Hematopoietic multipotent progenitor cell treated with erythropoietin and hydrocortisone succinate and interleukin-3 and kit ligand, for 15 days (in vitro differentiated cells): ENCODE results near the gene MXI1.
"Not testable (repeated sequence)": the region's sequence is repeated elsewhere in the genome, so short reads cannot be mapped to it uniquely, and the experiment has no call there.

Experiments
- DNase-seq: peaks from one replicate; pipeline ENCODE4 v3.0.0-alpha.2; 2015; ENCODE audit warnings: low spot score

Gene MXI1

DNA sequence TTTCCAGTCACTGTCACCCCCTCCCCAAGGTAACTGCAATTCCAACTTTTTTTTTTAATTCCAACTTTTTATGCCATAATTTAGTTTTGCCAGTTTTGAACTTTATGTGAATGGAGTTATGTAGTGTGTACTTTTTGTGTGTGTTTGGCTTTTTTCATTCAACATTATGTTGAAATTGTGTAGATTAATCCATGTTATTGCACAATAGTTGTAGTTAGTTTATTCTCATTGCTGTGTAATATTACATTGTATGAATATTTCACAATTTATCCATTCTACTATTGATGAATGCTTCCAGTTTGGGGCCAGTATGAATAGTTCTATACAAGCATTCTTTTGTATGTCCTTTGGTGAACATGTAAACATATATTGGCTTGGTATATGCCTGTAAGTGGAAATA, 32.5 kb downstream of the MXI1 start:
- no peak for DNase-seq

GRCh38 chr10:110241407-110241806, 34.0 kb downstream of the MXI1 start:
- peak; percentile 47 for DNase-seq

GRCh38 chr10:110241841-110242240, 34.4 kb downstream of the MXI1 start:
- DNase-seq, result no peak

GRCh38 chr10:110242511-110242910, 35.1 kb downstream of the MXI1 start:
- no peak for DNase-seq

DNA sequence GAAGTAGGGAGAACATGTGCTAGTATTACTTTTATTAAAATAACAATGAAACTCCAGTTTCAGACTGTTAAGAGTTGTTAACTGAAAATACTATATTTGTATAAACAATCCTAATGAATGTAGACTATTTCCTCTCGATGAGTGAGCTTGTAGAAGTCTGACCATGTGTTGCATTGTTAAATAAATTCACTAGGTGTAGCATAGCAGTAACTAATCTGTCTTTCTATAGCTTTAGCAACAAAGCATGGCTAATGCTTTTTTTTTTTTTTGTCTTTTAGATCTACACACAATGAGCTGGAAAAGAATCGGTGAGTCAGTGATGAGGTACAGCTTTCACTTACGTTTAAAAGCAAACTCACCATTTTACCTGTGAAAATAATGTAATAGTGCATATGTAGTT, 37.1 kb downstream of the MXI1 start:
- DNase-seq, result no peak

DNA sequence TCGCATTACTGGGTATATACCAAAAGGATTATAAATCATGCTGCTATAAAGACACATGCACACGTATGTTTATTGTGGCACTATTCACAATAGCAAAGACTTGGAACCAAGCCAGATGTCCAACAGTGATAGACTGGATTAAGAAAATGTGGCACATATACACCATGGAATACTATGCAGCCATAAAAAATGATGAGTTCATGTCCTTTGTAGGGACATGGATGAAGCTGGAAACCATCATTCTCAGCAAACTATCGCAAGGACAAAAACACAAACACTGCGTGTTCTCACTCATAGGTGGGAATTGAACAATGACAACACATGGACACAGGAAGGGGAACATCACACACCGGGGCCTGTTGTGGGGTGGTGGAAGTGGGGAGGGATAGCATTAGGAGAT, 40.4 kb downstream of the MXI1 start:
- DNase-seq, result not testable (repeated sequence)

DNA sequence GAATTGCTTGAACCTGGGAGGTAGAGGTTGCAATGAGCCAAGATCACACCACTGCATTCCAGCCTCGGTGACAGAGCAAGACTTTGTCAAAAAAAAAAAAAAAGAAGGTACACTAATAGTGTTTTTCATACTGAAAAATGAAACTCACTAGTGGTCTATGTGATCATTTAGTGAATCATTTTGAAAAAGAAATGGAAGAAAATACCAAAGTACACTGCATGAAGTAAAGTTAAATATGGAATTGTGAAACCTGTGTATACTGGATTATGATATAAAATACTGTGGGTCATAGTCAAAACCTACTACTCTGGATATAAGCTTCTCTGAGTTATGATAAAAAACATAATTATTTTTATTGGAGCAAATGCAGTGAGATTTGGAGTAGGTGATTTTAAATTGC, 42.1 kb downstream of the MXI1 start:
- DNase-seq, result not testable (repeated sequence)

GRCh38 chr10:110251392-110251791, 44.0 kb downstream of the MXI1 start:
- DNase-seq, result not testable (repeated sequence)

DNA sequence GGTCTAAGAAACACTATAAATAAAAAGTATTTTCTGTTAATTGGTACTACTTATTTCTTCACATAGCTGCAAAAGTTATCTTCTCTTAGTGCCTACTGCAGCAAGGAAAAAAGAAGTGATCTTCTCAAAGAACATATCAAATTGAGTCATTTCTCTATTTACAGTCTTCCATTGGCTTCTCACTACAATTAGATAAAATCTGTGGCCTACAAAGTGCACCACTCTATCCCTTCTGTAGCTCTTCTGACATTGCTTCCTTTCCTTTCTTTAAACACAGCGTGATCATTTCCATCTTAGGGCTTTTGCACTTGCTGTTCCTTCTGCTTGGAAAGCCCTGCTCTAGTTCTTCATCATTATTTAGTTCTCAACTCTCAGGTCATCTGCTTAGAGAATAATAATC, 44.7 kb downstream of the MXI1 start:
- no peak for DNase-seq

- no peak for DNase-seq
These were observed 47.1 kb downstream of the MXI1 start for GRCh38 chr10:110254467-110254866.

GRCh38 chr10:110258542-110258941, 51.1 kb downstream of the MXI1 start:
- DNase-seq, result peak; percentile 78

DNA sequence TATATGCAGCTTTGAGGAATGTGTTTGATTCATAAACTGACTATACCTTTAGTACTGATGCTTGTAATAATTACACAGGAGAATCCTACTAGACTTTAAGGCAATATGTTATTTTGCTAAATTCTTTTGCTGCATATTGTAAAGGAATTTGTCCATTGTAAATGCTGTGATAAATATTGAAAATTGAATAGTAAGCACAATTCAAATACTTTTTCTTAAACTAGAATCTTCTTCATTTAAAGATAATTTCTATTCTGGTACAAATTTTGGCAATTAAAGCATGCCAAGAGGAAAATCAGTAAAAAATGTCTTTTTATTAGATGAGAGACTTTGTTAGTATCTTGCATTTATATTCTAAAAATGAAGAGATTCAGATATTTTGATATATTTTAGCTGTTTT, 51.9 kb downstream of the MXI1 start:
- no peak for DNase-seq

DNA sequence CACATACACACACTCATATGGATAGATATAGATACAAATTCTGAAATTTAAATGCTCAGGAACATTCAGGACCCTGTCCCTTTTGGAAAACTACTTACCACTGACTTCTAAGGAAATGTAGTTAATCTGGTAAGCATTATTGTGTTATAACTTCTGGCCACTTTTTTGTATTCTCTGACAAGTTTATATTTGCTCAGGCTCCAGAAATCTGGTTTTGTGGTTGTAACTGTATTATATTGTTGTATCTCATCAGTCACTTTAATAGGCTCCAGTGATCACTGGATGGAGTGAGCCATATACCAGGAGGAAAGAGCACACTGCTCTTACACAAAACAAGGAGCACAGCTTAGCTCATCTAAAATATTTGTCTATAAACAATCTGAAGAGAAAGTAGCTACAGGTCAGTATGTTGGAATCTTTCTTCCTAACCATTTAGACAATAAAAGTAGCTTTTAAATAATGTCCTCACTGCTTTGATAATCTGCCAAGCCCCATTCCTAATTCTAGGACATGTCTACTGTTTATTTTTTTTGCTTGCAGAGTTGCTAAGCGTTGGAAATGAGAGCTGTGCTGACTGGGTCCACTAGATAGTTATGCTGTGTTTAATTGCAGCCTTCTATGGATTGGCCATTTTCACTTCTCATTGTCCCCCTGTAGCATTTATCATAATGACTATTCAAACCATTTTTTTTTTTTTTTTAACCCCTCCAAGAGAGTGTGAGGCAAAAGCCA, 53.5 kb downstream of the MXI1 start:
- DNase-seq, result no peak

DNA sequence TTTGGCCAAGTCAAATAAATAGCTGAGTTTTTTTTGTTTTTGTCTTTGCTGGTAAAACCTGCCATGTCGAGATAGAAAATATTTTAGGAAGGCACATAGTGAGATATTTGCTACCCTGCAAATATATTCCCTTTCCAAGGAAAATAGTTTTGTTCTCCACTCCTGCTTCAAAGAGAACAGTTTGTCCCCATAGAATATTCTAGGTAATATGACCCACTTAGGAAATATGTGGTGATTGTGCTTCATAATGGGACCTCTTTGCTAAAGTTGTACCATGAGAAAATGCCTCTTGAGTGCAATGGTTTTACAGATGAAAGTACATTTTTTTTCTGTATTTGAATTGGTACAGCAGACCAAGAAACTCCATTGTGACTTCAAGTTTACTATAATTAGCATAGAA, 55.8 kb downstream of the MXI1 start:
- DNase-seq, result no peak

GRCh38 chr10:110265573-110266193, 58.3 kb downstream of the MXI1 start:
- peak; percentile 48 for DNase-seq

DNA sequence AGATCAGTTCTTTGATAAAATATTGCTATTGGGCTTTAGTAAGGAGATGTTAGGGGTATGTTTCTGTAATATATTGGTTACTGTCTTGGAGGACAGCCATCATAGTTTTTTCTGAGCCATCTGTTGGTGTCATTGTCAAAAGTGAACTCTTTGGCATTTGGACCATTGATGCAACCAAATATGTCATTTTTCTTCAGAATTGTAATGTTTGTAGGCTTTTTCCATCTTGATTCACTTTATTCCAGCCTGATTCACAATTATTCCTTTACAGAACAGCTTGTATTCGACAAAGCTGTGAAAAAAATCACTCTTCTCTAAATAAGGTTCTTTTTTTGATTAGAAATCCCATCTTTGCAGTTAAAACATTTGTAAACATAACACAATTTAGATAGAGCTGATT, 59.9 kb downstream of the MXI1 start:
- DNase-seq, result no peak

GRCh38 chr10:110268442-110268841, 61.0 kb downstream of the MXI1 start:
- peak; percentile 69 for DNase-seq

GRCh38 chr10:110268971-110269370, 61.6 kb downstream of the MXI1 start:
- DNase-seq, result peak; percentile 50

DNA sequence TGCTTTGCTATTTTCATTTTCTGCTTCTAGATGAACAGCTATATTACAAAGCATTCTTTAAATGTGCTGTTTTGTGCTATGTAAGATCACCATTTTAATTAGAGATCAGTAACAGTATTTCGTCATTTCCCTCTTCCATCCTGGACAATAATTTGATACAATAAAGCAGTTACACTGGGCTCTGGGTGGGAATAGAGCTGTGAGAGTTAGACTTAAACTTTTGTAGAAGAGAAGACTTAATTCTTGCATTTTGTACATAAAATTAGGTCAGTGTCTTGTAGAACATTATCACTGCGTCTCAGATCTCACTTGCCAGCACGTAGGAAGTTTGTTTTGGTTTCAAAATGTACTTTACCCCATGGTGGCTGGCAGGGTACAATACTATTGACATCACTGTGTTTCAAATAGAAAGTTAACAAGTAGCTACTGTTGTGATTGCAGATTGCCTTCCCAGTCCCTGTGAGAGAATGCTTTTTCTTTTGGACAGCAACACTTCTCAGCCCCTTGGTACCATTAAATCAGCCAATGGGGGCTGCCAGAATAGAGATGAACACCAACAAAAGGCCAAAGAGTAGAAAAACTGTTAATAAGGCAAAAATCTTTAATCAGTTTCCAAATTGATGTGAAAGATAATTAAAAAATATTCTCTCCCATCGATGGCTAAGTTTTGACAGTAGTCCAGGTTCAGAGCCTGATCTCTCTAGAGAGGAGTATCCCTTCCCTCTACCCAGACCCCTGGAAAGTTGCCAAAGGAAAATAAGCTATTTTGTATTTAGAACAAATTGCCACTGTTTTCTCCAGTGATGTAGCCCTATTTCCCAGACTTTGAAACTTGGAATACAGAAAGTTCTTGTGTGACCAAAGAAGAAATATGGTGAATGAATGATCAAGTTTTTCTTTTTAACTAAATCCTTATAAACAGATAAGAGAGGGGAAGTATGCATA, 62.2 kb downstream of the MXI1 start:
- peak; percentile 57 for DNase-seq

DNA sequence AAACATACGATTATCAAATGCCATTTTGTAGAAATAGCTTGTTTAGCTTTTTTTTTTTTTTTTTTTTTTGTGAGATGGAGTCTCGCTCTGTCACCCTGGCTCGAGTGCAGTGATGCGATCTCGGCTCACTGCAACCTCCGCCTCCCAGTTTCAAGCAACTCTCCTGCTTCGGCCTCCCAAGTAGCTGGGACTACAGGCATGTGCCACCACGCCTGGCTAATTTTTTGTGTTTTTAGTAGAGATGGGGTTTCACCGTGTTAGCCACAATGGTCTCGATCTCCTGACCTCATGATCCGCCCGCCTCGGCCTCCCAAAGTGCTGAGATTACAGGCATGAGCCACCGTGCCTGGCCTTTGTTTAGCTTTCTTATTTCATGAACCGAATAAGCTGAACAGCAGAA, 65.6 kb downstream of the MXI1 start:
- not testable (repeated sequence) for DNase-seq

DNA sequence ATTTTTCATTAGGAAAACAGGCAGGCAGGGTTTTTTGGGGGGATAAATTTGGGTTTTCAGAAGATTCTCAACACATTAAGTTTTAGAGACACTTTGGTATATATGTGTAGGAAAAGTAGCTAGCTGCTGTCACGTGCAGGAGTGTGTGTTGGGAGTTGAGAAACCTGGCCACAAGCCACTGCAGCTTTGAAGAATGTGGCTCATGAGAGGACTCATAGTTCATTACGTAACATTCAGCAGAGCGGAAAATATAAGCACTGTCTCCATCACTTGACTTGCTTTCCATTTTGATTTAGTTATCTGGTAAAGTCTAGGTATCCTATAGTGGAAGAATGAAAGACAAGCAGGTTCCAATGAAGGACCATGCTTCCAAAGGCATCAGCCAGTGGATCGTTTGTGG, 66.1 kb downstream of the MXI1 start:
- DNase-seq, result peak; percentile 31

GRCh38 chr10:110274072-110274627, 66.7 kb downstream of the MXI1 start:
- DNase-seq, result no peak
